ENCODE measurements around the gene ZNF567.
A peak's percentile ranks its signal among the peaks of the same experiment; 100 is the strongest.
"Not testable (repeated sequence)": the region's sequence is repeated elsewhere in the genome, so short reads cannot be mapped to it uniquely, and the experiment has no call there.

The ZNF567 gene

GRCh38 chr19:36687214-36688056 is at the start of gene ZNF567:
Gene ZNF567, plus strand, starts transcription at chr19:36687612. Its CDS starts 7,256 bp downstream, at chr19:36694868.
- peak; percentile 95 for DNase-seq

- no peak for DNase-seq
Observed at GRCh38 chr19:36638862-36639510, 48.4 kb upstream of the ZNF567 start.

GRCh38 chr19:36646746-36647145 is 40.7 kb upstream of the ZNF567 start:
- DNase-seq, result no peak

GRCh38 chr19:36652958-36653357 is 34.5 kb upstream of the ZNF567 start:
- no peak for DNase-seq

GRCh38 chr19:36665832-36666231 is 21.6 kb upstream of the ZNF567 start:
- DNase-seq, result no peak

GRCh38 chr19:36668646-36669045 is 18.8 kb upstream of the ZNF567 start:
- DNase-seq, result no peak

DNA sequence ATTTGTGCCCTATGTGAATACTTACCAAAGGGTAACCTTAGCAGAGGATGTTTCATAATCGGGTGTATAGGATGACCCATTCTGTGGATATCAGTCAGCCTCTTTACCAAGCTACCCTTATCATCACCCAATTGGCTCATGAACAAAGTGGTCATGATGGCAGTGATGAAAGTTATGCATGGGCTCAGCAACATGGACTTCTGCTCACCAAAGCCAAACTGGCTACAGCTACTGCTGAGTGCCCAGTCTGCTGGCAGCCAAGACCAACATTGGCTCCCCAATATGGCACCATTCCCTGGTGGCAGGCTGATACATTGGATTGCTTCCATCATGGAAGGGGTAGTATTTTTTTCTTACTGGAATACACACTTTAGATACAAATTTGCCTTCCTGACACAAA is 15.0 kb upstream of the ZNF567 start:
- DNase-seq, result no peak

- no peak for DNase-seq
Observed at GRCh38 chr19:36674201-36674600, 13.2 kb upstream of the ZNF567 start.

DNA sequence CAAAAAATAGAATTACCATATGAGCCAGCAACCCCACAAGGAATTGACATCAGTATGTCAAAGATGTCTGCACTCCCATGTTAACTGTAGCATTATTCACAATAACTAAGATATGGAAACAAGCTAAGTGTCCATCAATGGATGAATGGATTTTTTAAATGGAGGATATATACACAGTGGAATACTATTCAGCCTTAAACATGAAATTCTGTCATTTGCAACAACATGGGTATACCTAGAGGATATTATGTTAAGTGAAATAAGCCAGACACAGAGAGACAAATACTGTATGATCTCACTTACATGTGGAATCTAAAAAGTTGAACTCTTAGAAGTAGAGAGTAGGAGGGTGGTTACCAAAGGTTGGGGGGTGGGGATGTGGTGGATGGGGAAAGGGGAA is 8.0 kb upstream of the ZNF567 start:
- DNase-seq, result no peak

GRCh38 chr19:36685835-36686234 is 1.6 kb upstream of the ZNF567 start:
- no peak for DNase-seq

GRCh38 chr19:36686365-36687213 is 823 bp upstream of the ZNF567 start:
- no peak for DNase-seq

DNA sequence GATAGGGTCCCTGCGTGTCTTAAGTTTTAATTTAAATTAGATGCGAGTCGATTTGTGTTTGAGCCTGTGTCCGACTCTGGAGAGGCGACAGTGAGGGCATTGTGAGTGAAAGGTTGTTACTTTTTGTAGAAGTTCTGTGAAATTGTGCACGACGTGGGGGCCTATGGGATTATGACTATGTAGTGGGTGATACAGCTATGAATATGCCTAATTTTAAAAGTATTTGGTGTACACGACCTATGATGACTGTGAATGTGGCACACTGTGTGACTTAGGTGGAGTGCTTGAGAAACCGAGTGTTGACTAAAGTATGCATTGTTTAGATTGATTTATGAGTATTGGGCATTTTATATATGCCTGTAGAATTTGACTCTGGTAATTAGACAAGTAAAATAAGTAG is 646 bp downstream of the ZNF567 start:
- no peak for DNase-seq

GRCh38 chr19:36707134-36707533 is 19.7 kb downstream of the ZNF567 start:
- DNase-seq, result no peak

DNA sequence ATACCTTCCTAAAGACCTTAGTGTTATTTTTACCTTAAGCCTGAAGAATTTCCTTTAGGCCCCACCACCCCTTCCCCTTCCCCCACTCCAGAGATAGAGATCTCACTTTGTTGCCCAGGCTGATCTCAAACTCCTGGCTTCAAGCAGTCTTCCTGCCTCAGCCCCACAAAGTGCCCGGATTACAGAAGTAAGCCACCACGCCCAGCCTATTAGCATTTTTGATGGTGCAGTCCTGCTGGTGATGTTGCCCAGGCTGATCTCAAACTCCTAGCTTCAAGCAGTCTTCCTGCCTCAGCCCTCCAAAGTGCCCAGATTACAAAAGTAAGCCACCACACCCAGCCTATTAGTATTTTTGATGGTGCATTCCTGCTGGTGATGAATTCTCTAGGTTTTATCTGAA is 22.0 kb downstream of the ZNF567 start:
- DNase-seq, result no peak

DNA sequence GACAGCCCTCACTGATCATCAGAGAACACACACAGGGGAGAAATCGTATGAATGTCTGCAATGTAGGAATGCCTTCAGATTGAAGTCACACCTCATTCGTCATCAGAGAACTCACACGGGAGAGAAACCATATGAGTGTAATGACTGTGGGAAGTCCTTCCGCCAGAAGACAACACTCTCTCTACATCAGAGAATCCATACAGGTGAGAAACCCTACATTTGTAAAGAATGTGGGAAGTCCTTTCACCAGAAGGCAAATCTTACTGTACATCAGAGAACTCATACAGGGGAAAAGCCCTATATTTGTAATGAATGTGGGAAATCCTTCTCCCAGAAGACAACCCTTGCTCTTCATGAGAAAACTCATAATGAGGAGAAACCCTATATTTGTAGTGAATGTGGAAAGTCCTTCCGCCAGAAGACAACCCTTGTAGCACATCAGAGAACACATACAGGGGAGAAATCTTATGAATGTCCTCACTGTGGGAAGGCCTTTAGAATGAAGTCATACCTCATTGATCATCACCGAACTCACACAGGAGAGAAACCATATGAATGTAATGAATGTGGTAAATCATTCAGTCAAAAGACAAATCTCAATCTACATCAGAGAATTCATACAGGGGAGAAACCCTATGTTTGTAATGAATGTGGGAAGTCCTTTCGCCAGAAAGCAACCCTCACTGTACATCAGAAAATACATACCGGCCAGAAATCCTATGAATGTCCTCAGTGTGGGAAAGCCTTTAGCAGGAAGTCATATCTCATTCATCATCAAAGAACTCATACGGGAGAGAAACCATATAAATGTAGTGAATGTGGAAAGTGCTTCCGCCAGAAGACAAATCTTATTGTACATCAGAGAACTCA is 32.5 kb downstream of the ZNF567 start:
- no peak for DNase-seq

GRCh38 chr19:36736166-36736565 is 48.8 kb downstream of the ZNF567 start:
- DNase-seq, result not testable (repeated sequence)

DNA sequence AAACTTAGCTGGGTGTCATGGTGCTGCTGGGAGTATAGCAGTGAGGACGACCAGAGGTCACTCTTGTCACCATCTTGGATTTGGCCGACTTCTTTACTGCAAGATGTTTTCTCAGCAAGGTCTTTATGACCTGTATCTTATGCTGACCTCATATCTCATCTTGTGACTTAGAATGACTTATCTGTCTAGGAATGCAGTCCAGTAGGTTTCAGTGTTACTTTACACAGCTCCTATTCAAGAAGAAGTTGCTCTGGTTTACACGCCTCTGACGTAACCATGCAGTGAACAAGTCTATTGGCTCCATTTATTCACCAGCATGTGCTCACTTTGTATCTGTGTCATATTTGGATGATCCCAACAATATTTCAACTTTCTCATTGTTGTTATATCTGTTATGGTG is 58.5 kb downstream of the ZNF567 start:
- DNase-seq, result no peak

- no peak for DNase-seq
Observed at GRCh38 chr19:36747750-36748149, 60.3 kb downstream of the ZNF567 start.

- no peak for DNase-seq
Observed at GRCh38 chr19:36748431-36749275, 61.2 kb downstream of the ZNF567 start.

DNA sequence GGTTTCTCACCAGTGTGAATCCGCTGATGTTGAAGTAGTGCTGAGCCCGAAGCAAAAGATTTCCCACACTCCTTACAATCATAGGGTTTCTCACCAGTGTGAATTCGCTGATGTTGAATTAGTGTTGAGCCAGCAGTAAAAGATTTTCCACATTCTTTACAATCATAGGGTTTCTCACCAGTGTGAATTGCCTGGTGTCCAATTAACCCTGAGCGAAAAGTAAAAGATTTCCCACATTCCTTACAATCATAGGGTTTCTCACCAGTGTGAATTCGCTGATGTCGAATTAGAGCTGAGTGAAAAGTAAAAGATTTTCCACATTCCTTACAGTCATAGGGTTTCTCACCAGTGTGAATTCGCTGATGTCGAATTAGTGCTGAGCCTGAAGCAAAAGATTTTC is 62.2 kb downstream of the ZNF567 start:
- not testable (repeated sequence) for DNase-seq

GRCh38 chr19:36750066-36750691 is 62.8 kb downstream of the ZNF567 start:
- DNase-seq, result no peak
